ENCODE results near the gene CRIP2.
A peak's percentile ranks its signal among the peaks of the same experiment; 100 is the strongest.

The CRIP2 gene

DNA sequence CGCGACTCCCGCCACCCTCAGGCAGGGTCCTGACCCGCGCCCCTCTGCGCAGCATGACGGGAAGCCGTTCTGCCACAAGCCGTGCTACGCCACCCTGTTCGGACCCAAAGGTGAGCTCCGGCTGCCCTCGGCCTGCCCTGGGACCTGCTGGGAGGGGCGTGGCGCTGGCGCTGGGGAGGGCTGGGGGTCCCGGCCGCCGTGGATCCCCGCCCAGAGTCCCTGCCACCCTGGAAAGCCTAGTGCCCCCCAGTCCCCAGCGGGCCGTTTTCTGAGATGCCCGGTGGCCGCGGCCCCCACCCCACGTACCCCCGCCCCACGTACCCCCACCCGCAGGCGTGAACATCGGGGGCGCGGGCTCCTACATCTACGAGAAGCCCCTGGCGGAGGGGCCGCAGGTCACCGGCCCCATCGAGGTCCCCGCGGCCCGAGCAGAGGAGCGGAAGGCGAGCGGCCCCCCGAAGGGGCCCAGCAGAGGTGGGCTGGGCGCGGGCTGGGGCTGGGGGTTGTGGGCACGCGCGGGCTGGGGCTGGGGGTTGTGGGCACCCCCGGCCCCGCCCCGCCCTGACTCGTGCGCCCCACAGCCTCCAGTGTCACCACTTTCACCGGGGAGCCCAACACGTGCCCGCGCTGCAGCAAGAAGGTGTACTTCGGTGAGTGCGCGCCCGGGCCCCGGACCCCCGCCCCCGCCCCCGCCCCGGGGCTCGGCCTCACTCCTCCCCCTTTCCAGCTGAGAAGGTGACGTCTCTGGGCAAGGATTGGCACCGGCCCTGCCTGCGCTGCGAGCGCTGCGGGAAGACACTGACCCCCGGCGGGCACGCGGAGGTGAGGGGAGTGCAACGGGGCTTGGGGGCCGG lies 4.0 kb downstream of the CRIP2 start:
- H3K4me3 ChIP-seq (ENCODE audit: low read depth, low read length) = no peak overlapping the region
- TF ChIP-seq, protein P1, sequence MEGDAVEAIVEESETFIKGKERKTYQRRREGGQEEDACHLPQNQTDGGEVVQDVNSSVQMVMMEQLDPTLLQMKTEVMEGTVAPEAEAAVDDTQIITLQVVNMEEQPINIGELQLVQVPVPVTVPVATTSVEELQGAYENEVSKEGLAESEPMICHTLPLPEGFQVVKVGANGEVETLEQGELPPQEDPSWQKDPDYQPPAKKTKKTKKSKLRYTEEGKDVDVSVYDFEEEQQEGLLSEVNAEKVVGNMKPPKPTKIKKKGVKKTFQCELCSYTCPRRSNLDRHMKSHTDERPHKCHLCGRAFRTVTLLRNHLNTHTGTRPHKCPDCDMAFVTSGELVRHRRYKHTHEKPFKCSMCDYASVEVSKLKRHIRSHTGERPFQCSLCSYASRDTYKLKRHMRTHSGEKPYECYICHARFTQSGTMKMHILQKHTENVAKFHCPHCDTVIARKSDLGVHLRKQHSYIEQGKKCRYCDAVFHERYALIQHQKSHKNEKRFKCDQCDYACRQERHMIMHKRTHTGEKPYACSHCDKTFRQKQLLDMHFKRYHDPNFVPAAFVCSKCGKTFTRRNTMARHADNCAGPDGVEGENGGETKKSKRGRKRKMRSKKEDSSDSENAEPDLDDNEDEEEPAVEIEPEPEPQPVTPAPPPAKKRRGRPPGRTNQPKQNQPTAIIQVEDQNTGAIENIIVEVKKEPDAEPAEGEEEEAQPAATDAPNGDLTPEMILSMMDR (IDR thresholded peaks at IDR 0.05; ENCODE audit: low read depth, low read length) = no peak

DNA sequence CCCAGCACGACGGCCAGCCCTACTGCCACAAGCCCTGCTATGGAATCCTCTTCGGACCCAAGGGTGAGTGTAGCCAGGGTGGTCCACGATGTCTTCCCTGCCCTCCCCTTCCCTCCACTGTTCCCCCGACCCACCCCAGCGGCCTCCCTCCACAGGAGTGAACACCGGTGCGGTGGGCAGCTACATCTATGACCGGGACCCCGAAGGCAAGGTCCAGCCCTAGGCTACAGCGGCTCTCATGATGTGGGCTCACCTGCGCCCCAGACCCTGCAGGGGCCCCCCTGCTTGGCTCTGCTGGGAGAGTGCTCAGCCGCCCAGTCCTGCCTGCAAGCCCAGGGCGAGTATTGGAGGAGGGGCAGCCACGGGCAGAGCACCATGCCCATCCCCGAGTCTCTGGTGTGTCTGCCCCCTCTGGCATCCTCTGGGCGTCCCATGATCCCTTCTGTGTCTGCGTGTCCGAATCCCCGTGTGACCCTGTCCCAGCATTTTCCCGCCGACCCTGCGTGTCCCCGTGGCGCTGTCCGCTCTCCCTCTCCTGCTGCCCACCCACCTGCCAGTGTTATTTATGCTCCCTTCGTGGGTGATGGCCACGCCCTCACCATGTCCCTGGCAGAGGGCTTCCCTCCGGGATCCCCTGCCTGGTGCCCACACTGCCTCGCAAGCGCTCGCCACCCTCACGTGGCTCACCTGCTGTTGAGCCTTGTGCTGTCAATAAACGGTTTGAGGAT lies 5.0 kb downstream of the CRIP2 start:
- TF ChIP-seq, protein P1 (IDR thresholded peaks at IDR 0.05; ENCODE audit: low read depth, low read length) = no peak
- no peak overlapping the region for H3K4me3 ChIP-seq (ENCODE audit: low read depth, low read length)

DNA sequence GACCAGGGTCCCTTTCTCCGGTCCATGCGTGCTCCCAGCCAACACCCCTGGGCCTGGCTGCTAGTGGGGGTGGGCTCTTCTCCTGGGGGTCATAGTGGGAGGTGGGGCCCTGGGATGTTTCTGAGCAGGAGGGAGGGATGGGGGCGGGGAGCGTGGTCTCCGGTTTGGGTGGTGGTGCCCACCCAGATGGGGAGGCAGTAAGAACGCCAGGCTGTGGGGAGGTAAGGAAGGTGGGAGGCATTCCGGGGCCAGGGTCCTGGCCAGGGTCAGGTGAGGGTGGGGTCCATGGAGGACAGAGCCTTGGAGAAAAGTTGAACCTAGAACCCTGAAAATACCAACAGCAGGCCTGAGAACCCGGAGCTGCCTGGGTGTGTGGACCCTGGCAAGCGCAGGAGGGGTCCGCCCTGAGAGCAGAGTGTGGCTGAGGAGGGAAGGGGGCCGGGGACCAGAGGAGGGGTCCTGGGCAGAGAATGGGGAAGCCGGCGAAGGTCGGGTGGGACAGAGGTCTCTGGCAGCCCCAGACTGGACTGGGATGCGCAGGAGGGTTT lies 5.7 kb downstream of the CRIP2 start:
- no peak overlapping the region for H3K4me3 ChIP-seq (ENCODE audit: low read depth, low read length)
- TF ChIP-seq, protein P1 (IDR thresholded peaks at IDR 0.05; ENCODE audit: low read depth, low read length) = no peak

DNA sequence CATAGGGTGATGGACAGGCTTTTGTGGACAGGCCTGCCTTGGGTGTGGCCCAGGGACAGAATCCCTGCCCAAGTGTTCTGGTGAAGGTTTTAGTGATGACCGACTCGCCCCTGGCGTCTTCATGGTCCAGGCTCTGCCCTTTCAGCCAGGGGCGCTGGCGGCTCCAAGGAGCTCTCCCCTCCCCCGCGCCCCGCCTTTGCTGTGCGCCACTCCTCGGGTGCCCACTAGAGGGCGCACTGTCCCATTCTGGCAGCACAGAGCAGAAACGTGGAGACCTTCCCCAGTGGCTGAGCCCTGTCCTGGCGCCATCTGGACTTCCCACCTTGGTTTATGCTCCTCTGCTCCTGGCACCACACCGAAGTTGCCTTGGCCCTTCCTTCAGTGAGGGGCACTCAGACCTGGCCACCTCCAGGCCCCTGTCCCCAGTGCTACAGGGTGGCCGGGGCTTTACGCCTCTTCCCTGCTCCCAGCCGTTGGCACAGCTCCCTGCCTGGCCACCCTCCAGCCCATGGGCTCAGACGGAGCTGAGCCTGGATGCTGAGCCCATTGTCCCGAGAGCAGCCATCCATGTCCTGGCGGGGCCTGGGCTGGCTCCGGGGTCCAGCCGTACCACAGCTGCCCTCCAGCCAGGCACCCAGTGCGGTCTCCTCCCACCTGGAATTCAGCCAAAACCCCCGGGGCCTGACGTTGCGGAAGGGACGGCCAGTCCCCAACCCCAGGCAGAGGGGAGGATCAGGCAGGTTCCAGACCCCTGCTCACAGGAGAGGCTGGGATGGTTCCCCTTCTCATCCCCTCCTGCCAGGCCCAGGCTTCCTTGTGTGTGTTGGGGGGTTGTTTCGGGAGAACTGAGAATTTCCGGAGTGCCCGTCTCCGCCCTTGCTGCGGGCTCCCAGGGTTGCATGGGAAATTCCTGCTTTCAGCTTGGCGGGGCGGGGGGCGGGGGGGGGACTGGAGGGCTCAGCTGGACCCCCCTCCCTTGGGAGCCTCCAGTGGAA lies 6.5 kb downstream of the CRIP2 start:
- TF ChIP-seq, protein P1 (IDR thresholded peaks at IDR 0.05; ENCODE audit: low read depth, low read length) = peak; percentile 93
- peak overlapping the region; percentile 54 for H3K4me3 ChIP-seq (ENCODE audit: low read depth, low read length)

DNA sequence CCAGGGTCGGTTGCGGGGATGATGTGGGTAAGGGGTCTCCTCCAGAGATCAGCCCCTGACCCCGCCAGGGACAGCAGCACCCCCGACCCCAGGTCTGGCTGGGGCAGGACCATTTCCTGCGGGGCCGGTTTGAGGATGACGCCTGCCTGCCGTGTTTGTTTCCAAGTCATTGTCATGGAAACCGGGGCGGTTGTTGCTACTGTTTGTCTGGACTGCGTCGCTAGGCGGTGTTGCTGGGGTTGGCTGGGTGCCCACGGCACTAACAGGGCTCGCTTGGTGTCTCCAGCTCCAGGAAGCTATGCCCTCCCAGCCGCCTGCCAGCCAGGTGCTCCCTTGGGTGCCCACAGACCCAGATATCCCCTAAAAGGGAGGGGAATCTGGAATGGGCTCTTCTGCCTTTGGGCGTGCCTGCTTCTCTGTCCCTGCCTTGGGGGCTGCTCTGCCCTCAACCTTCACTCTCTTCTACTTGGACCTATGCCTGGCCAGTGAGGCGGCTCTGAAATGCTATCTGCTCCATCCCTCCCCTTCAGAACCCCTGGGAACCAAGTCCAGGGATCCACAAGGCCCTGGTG lies 7.4 kb downstream of the CRIP2 start:
- no peak overlapping the region; the same call in 1 of the 2 replicates for H3K4me3 ChIP-seq (ENCODE audit: low read depth, low read length)
- TF ChIP-seq, protein P1 (IDR thresholded peaks at IDR 0.05; ENCODE audit: low read depth, low read length) = no peak

DNA sequence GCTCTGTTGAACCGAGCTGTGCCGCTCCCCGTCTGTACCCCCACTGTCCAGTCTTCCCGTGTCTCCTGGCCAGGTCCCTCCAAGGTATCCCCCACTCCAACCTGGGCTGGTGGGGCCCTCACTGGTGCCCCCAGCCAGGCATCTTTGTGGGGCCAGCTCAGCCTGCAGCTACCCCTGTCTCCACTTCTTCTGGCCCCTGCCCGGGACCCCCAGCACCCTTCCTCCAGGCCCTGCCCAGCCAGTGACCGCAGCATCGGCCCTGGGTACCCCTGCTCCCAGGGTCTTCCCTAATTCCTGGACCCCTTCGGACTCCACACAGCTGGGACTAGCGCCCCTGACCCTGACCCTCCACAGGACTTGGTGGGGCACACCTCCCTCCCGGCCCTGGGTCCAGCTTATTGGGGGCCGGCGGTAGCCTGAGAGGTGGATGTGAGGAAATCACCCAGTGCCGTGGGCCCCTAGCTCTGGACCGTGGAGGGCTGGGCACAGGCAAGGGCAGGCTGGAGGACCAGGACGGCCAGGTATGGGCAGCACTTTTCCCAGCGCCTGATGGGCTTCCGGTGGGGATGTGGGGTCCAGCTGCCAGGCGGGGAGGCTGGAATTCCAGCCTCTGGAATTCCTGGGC lies 8.0 kb downstream of the CRIP2 start:
- TF ChIP-seq, protein P1 (IDR thresholded peaks at IDR 0.05; ENCODE audit: low read depth, low read length) = no peak

More for the DNA sequence above, 8.0 kb downstream of the CRIP2 start:
- H3K4me3 ChIP-seq (ENCODE audit: low read depth, low read length) = no peak overlapping the region

Data from WI38 (cell line).